HepG2 (cell line): ENCODE measurements around the gene LANCL2. TPM values are rescaled to one million over a fixed set of nuclear protein-coding genes. Genes with fewer than 3 reads are reported as not detected.

Experiments
- ATAC-seq: fragments of 200-7000 bp; cut with Tn5 transposase; 3 replicates; pipeline ENCODE4 v1.9.1; 2020; ENCODE audit warnings: mild to moderate bottlenecking, moderate library complexity
- BruUV-seq: library from RNA; stranded (reverse); fragments of 400-500 nt; replicated peaks from 2 replicates; lab custom pipeline; 2021; lab: Mats Ljungman, UMichigan
- CTCF ChIA-PET: fragments of 300-600 bp; formaldehyde crosslinking; extraction: SDS; loops from one replicate; lab custom pipeline; 2021; ENCODE audit warnings: low total read pairs, inconsistent platforms, low intra/inter-chr PET ratio; lab: Yijun Ruan, JAX
- POLR2A ChIA-PET: fragments of 350-600 bp; sonication (Branson Sonifier 250); formaldehyde crosslinking; loops from one replicate; lab custom pipeline; 2020; ENCODE audit warnings: antibody characterized with exemption, inconsistent platforms; lab: Yijun Ruan, JAX
- DNase-seq: peaks from one replicate; pipeline ENCODE4 v3.0.0-alpha.2; 2015; ENCODE audit warnings: low spot score
- FAIRE-seq: peaks from 3 replicates; lab custom pipeline; 2011; peaks lifted over from hg19 to GRCh38; lab: Jason Lieb, UNC
- H2AFZ ChIP-seq: one replicate; pipeline ENCODE4 v1.6.1; 2011; ENCODE audit warnings: low read length, inconsistent platforms
- H3K27ac ChIP-seq: fragments of 300-600 bp; 3 replicates; pipeline ENCODE4 v1.8.0; 2011; ENCODE audit warnings: mixed run types, mild to moderate bottlenecking, mixed read lengths, low read length, inconsistent platforms; ENCODE audit not compliant: insufficient read depth; ENCODE audit errors: extremely low read length
- H3K27me3 ChIP-seq, 2 experiments: fragments of 200-600 bp in 1 of 2; 2 replicates in 1 of 2; 3 replicates in 1 of 2; pipeline versions ENCODE4 v1.6.0 to v1.8.0; 2011; ENCODE audit warnings: low read length in 2 of 2, mild to moderate bottlenecking in 2 of 2, moderate library complexity in 2 of 2, inconsistent platforms in 1 of 2; ENCODE audit not compliant: insufficient read depth in 2 of 2, control insufficient read depth in 1 of 2
- H3K36me3 ChIP-seq, 2 experiments: fragments of 200-600 bp in 1 of 2; replicated peaks in 1 of 2; 2 replicates in 1 of 2; 3 replicates in 1 of 2; pipeline versions ENCODE4 v1.5.1 to v1.8.0; 2011; ENCODE audit warnings: low read length in 2 of 2, inconsistent platforms in 1 of 2; ENCODE audit not compliant: insufficient read depth in 2 of 2, control insufficient read depth in 1 of 2
- H3K4me1 ChIP-seq: 2 replicates; pipeline ENCODE4 v1.5.1; 2012; ENCODE audit warnings: low read length, inconsistent platforms; ENCODE audit not compliant: insufficient read depth
- H3K4me2 ChIP-seq: 2 replicates; pipeline ENCODE4 v1.6.0; 2011; ENCODE audit warnings: low read depth, low read length, inconsistent platforms
- H3K4me3 ChIP-seq, 3 experiments: fragments of 200-600 bp in 1 of 3; sonication (generic), shearing (Covaris generic) in 1 of 3; replicated peaks in 1 of 3; 2 replicates each; pipeline ENCODE4 v1.5.1; 2011 to 2016; ENCODE audit warnings: low read length in 3 of 3, inconsistent platforms in 2 of 3, low read depth in 2 of 3, mild to moderate bottlenecking in 2 of 3, control low read depth in 1 of 3, mixed read lengths in 1 of 3; ENCODE audit not compliant: insufficient read depth in 1 of 3
- H3K79me2 ChIP-seq: one replicate; pipeline ENCODE4 v1.6.1; 2011; ENCODE audit warnings: low read length, inconsistent platforms; ENCODE audit not compliant: insufficient read depth
- H3K9ac ChIP-seq: 2 replicates; pipeline ENCODE4 v1.6.0; 2011; ENCODE audit warnings: mild to moderate bottlenecking, low read depth, low read length, inconsistent platforms; ENCODE audit not compliant: insufficient read depth
- H3K9me3 ChIP-seq: 2 replicates; pipeline ENCODE4 v1.5.1; 2012; ENCODE audit warnings: mild to moderate bottlenecking, low read length
- H4K20me1 ChIP-seq: 2 replicates; pipeline ENCODE4 v1.6.0; 2011; ENCODE audit warnings: inconsistent platforms, mild to moderate bottlenecking, low read length, moderate library complexity; ENCODE audit not compliant: insufficient read depth
- FOXJ3 ChIP-seq: sonication (generic); formaldehyde crosslinking; IDR thresholded peaks from 2 replicates; pipeline ENCODE4 v1.4.0; 2020; ENCODE audit warnings: missing genetic modification reagents, mild to moderate bottlenecking, borderline replicate concordance
- FOXP4 ChIP-seq: sonication (generic); formaldehyde crosslinking; IDR thresholded peaks from 2 replicates; pipeline ENCODE4 v1.4.0; 2020; ENCODE audit warnings: missing genetic modification reagents
- NCOA1 ChIP-seq: sonication (generic); formaldehyde crosslinking; IDR thresholded peaks from 2 replicates; pipeline ENCODE4 v1.9.0; 2021; ENCODE audit warnings: missing genetic modification reagents
- PHF21A ChIP-seq: sonication (generic); formaldehyde crosslinking; IDR thresholded peaks from 2 replicates; pipeline ENCODE4 v1.5.0; 2020; ENCODE audit warnings: mild to moderate bottlenecking, missing genetic modification reagents
- RFX5 ChIP-seq: IDR thresholded peaks from 2 replicates; pipeline ENCODE4 v1.6.1; 2011; ENCODE audit warnings: low read depth, low read length, improper control_type of control experiment
- ZNF331 ChIP-seq: sonication (generic); formaldehyde crosslinking; IDR thresholded peaks from 2 replicates; pipeline ENCODE4 v1.4.0; 2020; ENCODE audit warnings: missing genetic modification reagents
- ZNF605 ChIP-seq: sonication (generic); formaldehyde crosslinking; IDR thresholded peaks from 2 replicates; pipeline ENCODE4 v1.8.0; 2022; ENCODE audit warnings: mild to moderate bottlenecking, missing genetic modification reagents
- ZNF792 ChIP-seq: IDR thresholded peaks from 2 replicates; pipeline ENCODE4 v1.6.1; 2016
- ZNF850 ChIP-seq: sonication (generic); formaldehyde crosslinking; conservative IDR thresholded peaks from 2 replicates; pipeline ENCODE4 v1.9.0; 2021; ENCODE audit warnings: mild to moderate bottlenecking, missing genetic modification reagents
- ZSCAN12 ChIP-seq: sonication (generic); formaldehyde crosslinking; IDR thresholded peaks from 2 replicates; pipeline ENCODE4 v1.9.0; 2021; ENCODE audit warnings: mild to moderate bottlenecking, missing genetic modification reagents
- WGBS: methylation state at CpG from one replicate; pipeline ENCODE4 v1.1.6; 2017; ENCODE audit warnings: low lambda C conversion rate; 5-methylcytosine and 5-hydroxymethylcytosine counted together
- in situ Hi-C: cut with HindIII; loops from 2 replicates; pipeline ENCODE4 v1.10.0; 2017; ENCODE audit warnings: low pct_unique_long_range_greater_than_20kb; ENCODE audit not compliant: extremely low pct_ligation_motif_present
- intact Hi-C: fragments of 100-400 bp; cut with micrococcal nuclease; formaldehyde crosslinking; loops from one replicate; pipeline ENCODE4 v1.10.0; 2022; ENCODE audit not compliant: unreplicated experiment
- polyA plus RNA-seq, 8 experiments: library from polyadenylated mRNA; depleted of rRNA in 3 of 8; stranded (reverse) in 7 of 8; unstranded in 1 of 8; fragments of >200 nt; fragmentation: Illumina TruSeq in 4 of 8; extraction: Trizol in 4 of 8; gene quantifications; 2 replicates each; pipeline versions ENCODE4 v1.2.1 to v1.2.3, GENCODE V29; 2011 to 2016; ENCODE audit warnings: low read depth in 4 of 8, missing spikeins in 1 of 8, mixed read lengths in 1 of 8; ENCODE audit not compliant: insufficient read depth in 1 of 8
- total RNA-seq, 5 experiments: library from RNA; depleted of rRNA; stranded (reverse); fragments of >200 nt; fragmentation: Illumina TruSeq; extraction: Trizol; gene quantifications; 2 replicates each; pipeline ENCODE4 v1.2.3, GENCODE V29; 2016; ENCODE audit warnings: low read depth in 1 of 5
- TF ChIP-seq, protein P1 (sequence below): IDR thresholded peaks from 2 replicates; pipeline ENCODE4 v1.6.1; 2016; ENCODE audit warnings: low read depth, borderline replicate concordance

The LANCL2 gene
- total and polyA plus RNA-seq, 2 of the 13 experiments (the other 11 are each of a cell fraction or from before 2014, with no cell fraction given) = 10.0 to 13.8 TPM

DNA sequence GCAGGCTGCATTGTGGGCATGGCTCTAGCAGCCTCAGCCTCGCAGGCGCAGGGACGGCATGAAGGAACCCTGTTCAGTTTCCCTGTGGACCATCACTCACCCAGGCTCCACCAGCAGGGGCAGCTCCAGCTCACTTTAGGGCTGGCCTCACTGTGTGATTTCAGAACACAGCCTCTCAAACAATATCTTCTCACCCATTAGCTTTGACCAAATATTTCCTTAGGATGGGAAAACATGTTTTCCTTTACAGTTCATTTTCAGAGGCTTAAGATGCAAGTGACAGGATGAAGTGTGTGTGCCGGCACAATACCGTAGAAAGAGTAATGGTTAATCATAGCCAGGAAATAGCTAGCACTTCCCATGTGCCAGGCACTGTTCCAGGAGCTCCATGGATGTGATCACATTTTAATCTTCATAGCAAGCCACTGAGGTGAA is 58.2 kb downstream of the LANCL2 start:
- no peaks in the 10 kb centered on the region for H3K9me3 ChIP-seq
- ChIA-PET CTCF (no interaction called here), POLR2A (no interaction called here)
- FAIRE-seq (no peak), ATAC-seq (peak; percentile 55; the same call in 2 of the 3 replicates), DNase-seq (no peak)
- H3K4me2 ChIP-seq = no peak overlapping the region
- H3K4me3 ChIP-seq = no peak overlapping the region
- WGBS = 95% methylated on average over 2 of the region's 5 CpGs
- no peaks in the 10 kb centered on the region for H3K27me3 ChIP-seq
- intact Hi-C loops (loop anchor here (10.0 kb wide), 1 partner anchor 152 kb away; the partner anchor contains the start of gene VOPP1), in situ Hi-C loops (loop anchor here (5.0 to 25.0 kb wide), 2 partner anchors 146 to 661 kb away; partner anchors contain the start of gene SEC61G)
- H3K9ac ChIP-seq = no peak overlapping the region
- no peaks in the 10 kb centered on the region for H3K79me2 ChIP-seq
- BruUV-seq = no TSS peak
- no peak for TF ChIP-seq ZNF605 (CRISPR knock-in tag)
- TF ChIP-seq ZSCAN12 (CRISPR knock-in tag) = no peak
- no peak for TF ChIP-seq ZNF850 (CRISPR knock-in tag)
- TF ChIP-seq, protein P1, sequence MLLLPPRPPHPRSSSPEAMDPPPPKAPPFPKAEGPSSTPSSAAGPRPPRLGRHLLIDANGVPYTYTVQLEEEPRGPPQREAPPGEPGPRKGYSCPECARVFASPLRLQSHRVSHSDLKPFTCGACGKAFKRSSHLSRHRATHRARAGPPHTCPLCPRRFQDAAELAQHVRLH = no peak
- no peak for TF ChIP-seq RFX5
- no peak for TF ChIP-seq FOXJ3 (CRISPR knock-in tag)
- no peak for TF ChIP-seq NCOA1 (CRISPR knock-in tag)
- TF ChIP-seq PHF21A (CRISPR knock-in tag) = no peak
- no peak for TF ChIP-seq ZNF331
- TF ChIP-seq FOXP4 (CRISPR knock-in tag) = no peak
- no peak for TF ChIP-seq ZNF792 (CRISPR knock-in tag)
- peaks cover 8 to 10% of the 10 kb centered on the region in 2 experiments; a peak in 4 of 5 replicates for H3K36me3 ChIP-seq
- H3K4me1 ChIP-seq = peaks cover 20% of the 10 kb centered on the region
- H3K27ac ChIP-seq = no peak overlapping the region
- no peak overlapping the region for H2AFZ ChIP-seq
- no peaks in the 10 kb centered on the region for H4K20me1 ChIP-seq
